Breast epithelium (tissue), 3 donors: ENCODE data around the gene NAPG.
"Not testable (repeated sequence)": the region's sequence is repeated elsewhere in the genome, so short reads cannot be mapped to it uniquely, and the experiment has no call there.

ENCODE experiments used
- POLR2A ChIP-seq: fragments of 450-650 bp; IDR thresholded peaks from one replicate; pipeline ENCODE4 v1.6.1; 2016; ENCODE audit warnings: antibody characterized with exemption, mild to moderate bottlenecking, moderate library complexity
- TF ChIP-seq, protein P1 (sequence below), 3 donors: fragments of 450-650 bp; IDR thresholded peaks; one replicate each; pipeline ENCODE4 v1.5.1; 2016 to 2017; ENCODE audit warnings: antibody characterized with exemption in 3 of 3, mild to moderate bottlenecking in 3 of 3, moderate library complexity in 3 of 3

GRCh38 chr18:10593366-10594022 lies 67.7 kb downstream of the NAPG start:
- TF ChIP-seq, protein P1, sequence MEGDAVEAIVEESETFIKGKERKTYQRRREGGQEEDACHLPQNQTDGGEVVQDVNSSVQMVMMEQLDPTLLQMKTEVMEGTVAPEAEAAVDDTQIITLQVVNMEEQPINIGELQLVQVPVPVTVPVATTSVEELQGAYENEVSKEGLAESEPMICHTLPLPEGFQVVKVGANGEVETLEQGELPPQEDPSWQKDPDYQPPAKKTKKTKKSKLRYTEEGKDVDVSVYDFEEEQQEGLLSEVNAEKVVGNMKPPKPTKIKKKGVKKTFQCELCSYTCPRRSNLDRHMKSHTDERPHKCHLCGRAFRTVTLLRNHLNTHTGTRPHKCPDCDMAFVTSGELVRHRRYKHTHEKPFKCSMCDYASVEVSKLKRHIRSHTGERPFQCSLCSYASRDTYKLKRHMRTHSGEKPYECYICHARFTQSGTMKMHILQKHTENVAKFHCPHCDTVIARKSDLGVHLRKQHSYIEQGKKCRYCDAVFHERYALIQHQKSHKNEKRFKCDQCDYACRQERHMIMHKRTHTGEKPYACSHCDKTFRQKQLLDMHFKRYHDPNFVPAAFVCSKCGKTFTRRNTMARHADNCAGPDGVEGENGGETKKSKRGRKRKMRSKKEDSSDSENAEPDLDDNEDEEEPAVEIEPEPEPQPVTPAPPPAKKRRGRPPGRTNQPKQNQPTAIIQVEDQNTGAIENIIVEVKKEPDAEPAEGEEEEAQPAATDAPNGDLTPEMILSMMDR (IDR thresholded peaks at IDR 0.05): not testable (repeated sequence)
- not testable (repeated sequence) for TF ChIP-seq POLR2A
